Posterior vena cava (tissue), 2 donors: ENCODE measurements around the gene PSG6. TPM values are rescaled to one million over a fixed set of nuclear protein-coding genes. Genes with fewer than 3 reads are reported as not detected.
"Not testable (repeated sequence)": the region's sequence is repeated elsewhere in the genome, so short reads cannot be mapped to it uniquely, and the experiment has no call there.

Experiments used
- DNase-seq: peaks from one replicate; pipeline ENCODE4 v3.0.0-alpha.2; 2020; ENCODE audit warnings: low spot score
- intact Hi-C, 2 donors: fragments of 100-400 bp; cut with DNase I; formaldehyde crosslinking; loops; one replicate each; pipeline versions ENCODE4 v1.14.1 to v1.14.2; 2022 to 2023
- long read RNA-seq, 2 donors: library from polyadenylated mRNA; unstranded; transcript quantifications; one replicate each; pipeline ENCODE4 v2.0.0, GENCODE V29; 2020 to 2021
- total RNA-seq, 2 donors: library from RNA; stranded (reverse); fragmentation: NEBNext Ultra II Directional; extraction: Animal tissue kit (Norgen Biotek cat#: 25700); gene quantifications; one replicate each; pipeline ENCODE4 v1.2.1, GENCODE V29; 2021
- donor health status: DM: yes; HTN: yes; CAD: no.
- donor health status: DM: yes; HTN: yes; CAD: no.

Gene PSG6
- total RNA-seq: not detected
- long read RNA-seq, donor 1: 0 reads
- long read RNA-seq, donor 2: 0 reads

DNA sequence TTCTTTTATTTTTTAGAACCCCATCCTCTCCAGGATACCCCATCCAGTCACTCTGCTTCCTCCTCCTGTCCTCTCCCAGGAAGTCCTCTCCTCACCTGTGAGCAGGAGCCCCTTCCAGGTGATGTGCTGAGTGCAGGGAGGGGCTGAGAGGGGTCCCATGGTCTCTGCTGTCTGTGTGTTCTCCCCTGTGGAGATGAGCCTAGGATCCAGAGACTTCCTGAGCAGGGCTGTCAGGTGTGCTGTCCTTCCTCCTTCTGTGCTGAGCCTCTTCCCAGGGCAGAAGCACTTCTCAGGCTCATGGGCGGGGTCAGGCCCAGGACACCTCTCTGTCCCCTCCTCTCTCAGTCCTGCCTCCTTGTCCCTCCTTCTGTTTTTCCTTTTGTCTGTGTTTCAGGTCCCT is at the start of gene PSG6:
PSG6 (minus strand) TSS at position 261 of the 400 bp plus-strand sequence; CDS start at position 159, 102 bp downstream.
- DNase-seq: not testable (repeated sequence)

GRCh38 chr19:42965176-42965575 is 47.5 kb upstream of the PSG6 start:
- DNase-seq: no peak
- intact Hi-C loops: no loop called here

More for the DNA sequence above, at the start of gene PSG6:
- intact Hi-C loops: not testable (repeated sequence)

GRCh38 chr19:42961119-42961518 is 43.4 kb upstream of the PSG6 start:
- no peak for DNase-seq
- intact Hi-C loops: no loop called here

DNA sequence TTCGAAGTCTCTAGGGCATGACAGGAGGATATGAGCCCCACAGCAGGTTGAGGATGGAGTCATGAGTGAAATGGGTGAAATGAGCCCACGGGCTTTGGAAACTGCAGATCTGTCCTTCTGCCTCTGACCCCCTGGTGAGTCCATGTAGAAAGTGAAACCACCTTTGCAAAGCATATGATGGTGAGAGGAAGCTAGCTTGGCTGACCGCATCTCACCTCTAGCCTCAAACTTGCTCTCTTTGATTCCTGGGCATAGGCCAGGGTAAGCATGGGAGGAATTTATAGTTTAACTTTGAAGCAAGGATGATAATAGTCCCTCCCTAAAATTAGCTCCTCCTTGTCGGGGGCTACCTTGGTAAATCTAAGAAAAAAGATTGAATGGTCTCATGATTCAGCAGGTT is 34.4 kb upstream of the PSG6 start:
- DNase-seq, intact Hi-C loops: not testable (repeated sequence)

GRCh38 chr19:42951476-42951875 is 33.8 kb upstream of the PSG6 start:
- intact Hi-C loops, DNase-seq: not testable (repeated sequence)

DNA sequence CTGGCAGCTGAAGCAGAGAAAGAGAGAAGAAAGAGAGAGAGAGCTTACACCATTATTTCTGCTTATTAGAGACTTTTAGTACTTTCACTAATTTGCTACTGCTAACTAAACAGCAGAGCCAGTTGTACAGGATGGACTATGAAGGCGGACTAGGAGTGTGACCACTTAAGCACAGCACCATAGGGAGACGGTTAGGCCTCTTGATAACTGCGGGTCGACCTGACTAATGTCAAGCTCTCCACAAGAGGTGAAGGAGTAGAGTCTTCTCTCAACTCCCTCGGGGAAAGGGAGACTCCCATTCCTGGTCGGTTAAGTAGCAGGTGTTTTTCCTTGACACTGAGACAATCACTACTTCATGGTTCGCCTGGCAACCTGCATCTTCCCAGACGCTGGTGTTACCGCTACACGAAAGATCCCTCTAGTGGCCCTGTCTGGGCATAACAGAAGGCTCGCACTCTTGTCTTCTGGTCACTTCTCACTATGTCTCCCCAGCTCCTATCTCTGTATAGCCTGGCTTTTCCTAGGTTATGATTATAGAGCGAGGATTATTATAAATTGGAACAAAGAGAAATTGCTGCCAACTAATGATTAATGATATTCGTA is 24.6 kb upstream of the PSG6 start:
- intact Hi-C loops: no loop called here
- no peak for DNase-seq

DNA sequence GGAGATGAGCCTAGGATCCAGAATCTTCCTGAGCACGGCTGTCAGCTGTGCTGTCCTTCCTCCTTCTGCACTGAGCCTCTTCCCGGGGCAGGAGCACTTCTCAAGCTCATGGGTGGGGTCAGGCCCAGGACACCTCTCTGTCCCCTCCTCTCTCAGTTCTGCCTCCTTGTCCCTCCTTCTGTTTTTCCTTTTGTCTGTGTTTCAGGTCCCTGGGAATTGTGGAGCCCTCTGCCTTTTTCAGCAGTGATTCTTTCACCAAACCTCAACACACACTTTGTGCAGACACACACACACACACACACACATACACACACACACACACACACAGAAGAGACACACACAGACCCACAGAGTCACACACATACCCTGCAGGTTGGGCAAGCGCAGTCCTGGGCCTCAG is 19.4 kb upstream of the PSG6 start, which contains the start of gene PSG7:
PSG7 (minus strand) TSS at position 101 of the 400 bp plus-strand sequence. CDS start 131 bp downstream, outside the sequence.
- intact Hi-C loops, DNase-seq: not testable (repeated sequence)

DNA sequence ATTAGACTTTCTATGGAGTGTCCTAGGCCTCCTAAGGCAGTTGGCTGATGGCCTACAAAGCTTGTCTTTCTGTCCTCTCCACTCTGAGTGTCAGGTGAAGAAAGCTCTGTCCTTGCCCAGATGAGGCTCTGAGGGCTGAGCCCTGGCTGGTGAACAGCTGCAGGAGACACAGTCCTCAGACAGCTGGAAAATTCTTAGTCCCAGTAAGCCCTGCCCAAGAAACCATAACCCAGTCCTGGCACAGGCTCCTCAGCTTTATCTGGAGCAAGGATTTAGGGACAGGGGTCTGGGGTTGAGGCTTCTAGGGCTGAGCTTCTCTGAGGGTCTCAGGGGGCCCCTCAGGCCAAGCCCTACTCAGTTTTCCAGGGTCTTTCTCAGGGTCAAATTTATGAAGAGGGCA is 17.0 kb upstream of the PSG6 start:
- intact Hi-C loops, DNase-seq: not testable (repeated sequence)

GRCh38 chr19:42934183-42934582 is 16.5 kb upstream of the PSG6 start:
- DNase-seq, intact Hi-C loops: not testable (repeated sequence)

- DNase-seq: not testable (repeated sequence)
Observed at GRCh38 chr19:42933412-42933811, 15.7 kb upstream of the PSG6 start.

GRCh38 chr19:42932485-42933101 is 14.9 kb upstream of the PSG6 start:
- intact Hi-C loops, DNase-seq: not testable (repeated sequence)

More at GRCh38 chr19:42933412-42933811, 15.7 kb upstream of the PSG6 start:
- intact Hi-C loops: not testable (repeated sequence)

DNA sequence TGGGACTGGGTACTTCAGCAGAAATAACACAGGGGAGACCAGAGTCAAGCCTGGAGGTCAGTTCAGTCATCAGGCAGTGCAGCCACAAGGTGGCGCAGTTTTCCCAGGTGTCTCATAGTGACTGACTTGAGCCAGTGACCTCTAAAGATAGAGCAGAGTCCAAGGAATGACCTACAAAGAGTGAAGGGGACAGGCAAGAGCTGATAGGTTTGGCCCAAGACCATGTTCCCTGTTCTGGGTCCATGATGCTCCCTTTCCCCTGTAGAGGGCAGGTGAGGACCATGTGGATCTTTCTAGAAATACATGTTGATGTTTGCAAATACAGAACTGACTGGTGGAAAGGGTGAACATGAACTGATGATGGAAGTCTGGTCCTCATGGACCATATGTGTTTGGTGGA is 12.5 kb upstream of the PSG6 start:
- intact Hi-C loops, DNase-seq: not testable (repeated sequence)

- DNase-seq: no peak
- intact Hi-C loops: no loop called here
Observed at GRCh38 chr19:42928896-42929295, 11.2 kb upstream of the PSG6 start.

DNA sequence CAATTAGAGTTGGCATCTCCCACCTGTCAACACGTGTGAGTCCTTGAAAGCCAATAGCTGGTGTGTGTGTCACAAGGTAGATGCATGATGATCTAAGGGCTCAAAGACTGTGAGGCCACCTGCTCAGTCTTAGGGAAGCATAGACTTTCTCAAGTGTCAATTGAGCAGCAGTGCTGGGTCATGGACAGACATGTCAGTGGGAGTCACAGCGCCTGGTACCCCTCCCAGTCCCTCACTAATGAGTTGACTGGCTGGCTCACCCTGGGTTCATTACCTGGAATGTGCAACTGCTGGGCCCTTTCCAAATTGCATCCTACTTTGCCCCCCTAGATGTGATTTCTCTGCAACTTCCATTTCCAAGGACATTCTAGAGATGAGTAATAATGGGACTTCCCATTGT is 9.1 kb upstream of the PSG6 start:
- DNase-seq: no peak
- intact Hi-C loops: no loop called here

DNA sequence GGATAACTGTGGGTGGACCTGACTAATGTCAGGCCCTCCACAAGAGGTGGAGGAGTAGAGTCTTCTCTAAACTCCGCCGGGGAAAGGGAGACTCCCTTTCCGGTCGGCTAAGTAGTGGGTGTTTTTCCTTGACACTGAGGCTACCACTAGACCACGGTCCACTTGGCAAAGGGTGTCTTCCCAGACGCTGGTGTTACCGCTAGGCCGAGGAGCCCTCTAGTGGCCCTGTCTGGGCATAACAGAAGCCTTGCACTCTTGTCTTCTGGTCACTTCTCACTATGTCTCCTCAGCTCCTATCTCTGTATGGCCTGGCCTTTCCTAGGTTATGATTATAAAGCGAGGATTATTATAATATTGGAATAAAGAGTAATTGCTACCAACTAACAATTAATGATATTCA is 5.4 kb upstream of the PSG6 start:
- intact Hi-C loops, DNase-seq: not testable (repeated sequence)

GRCh38 chr19:42920971-42921370 is 3.3 kb upstream of the PSG6 start:
- DNase-seq, intact Hi-C loops: not testable (repeated sequence)

DNA sequence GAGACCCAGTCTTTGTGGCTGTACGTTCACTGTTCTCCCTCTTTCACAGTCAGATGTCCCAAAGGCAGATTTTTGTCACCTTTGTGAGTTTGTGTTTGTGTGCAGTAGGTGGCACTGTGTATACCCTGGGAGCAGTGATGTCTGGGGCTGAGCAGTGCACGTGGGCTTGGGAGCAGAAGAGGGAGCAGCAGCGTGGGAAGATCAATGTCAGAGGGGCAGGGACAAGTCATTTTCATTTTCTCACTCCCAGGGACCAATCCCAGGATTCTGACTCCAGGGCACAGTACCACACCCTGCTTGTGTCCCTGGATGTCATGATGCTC is 2.0 kb upstream of the PSG6 start:
- intact Hi-C loops: no loop called here
- DNase-seq: no peak

DNA sequence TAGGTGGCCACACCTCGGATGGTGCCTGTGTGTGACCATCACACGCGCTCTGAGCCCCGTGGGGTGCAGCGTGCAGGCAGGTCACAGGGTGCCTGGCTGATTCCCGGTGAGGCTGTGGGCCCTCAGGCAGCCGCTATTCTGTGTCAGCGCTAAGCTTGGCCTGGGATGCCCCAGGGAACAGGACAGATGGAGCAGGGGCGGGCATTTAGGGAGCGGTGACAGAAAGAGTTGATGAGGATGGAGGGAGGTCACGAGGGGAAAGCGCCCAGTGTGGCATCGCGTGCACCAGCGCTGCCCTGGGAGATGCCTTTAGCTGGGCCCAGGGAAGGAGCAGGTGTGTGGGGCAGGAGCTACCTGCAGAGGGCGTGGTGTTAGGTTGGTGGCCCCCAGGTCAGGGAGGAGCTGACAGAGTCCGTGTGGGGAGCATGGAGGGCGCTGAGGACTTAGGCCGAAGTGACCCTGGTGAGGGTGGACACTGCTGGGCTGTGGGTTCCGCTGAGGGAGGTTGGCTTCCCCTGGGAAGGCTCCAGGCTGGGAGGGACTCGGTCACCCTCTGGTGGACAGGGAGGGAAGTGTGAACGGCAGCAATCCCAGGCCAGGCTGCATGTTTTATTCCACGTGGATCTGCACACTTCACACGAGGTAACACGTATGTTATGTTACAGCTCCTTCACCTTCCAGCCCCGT is 1.5 kb upstream of the PSG6 start:
- DNase-seq, intact Hi-C loops: not testable (repeated sequence)

DNA sequence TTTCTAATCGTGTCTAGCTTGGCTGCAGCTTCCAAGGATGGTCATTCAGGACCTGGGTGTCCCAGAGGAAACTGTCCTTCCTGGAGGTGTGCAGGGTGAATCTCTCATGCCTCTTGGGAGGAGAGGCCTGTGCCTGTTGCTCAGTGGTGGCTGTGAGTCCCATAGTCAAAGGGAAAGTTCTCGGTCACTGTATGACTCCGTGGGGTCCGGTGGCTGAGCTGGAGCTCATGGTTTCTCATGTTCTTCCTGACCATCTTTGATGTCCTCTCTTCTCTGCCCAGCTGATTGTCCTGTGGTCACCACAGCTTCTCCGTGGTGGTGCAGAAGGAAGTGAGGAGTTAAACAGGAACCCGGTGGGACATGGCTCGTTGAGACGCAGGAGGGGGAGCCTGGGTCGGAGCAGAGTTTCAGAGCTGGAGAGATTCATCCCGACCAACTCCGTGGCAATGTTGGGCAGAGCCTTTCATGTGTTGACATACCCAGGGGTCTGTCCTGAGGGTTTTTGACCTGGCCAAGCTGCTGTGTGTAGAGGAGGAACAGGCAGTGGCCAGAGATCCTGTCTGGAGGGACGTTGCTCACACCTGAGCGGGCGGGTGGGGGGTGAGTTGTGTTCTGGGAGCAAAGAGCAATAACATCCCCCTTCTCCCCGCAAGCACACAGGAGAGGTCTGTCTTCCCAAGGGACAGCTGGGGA is 829 bp upstream of the PSG6 start:
- DNase-seq, intact Hi-C loops: not testable (repeated sequence)

- intact Hi-C loops, DNase-seq: not testable (repeated sequence)
Observed at GRCh38 chr19:42916931-42917330, 763 bp downstream of the PSG6 start.
